ENCODE data around the gene KRTAP12-4.

DNA sequence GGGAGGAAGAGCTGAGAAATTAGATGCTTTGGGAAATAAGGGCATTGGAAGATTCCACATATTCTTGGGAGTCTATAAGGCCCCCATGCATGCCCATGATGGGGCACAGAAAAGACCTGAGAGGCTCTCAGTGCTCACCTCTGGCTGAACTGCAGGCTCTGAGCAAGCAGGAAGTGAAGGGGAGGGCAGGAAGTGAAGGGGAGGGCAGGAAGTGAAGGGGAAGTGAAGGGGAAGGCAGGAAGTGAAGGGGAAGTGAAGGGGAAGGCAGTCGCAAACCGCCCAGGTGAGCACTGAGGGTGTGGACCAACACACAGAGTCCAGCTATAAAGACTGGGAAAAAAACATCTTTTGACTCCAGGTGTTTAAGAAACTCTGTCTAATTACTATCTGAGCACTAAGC, 24.0 kb downstream of the KRTAP12-4 start:
- TF ChIP-seq REST (IDR thresholded peaks at IDR 0.05; ENCODE audit: insufficient read depth in 1 of 2, low read depth in 2 of 2, low read length in 2 of 2) (no peak), POLR2AphosphoS5 (IDR thresholded peaks at IDR 0.05; ENCODE audit: low read depth, low read length) (no peak)

Measured in PFSK-1 (cell line).